MV-4-11 (cell line): ENCODE results near the gene CDHR3.

ENCODE experiments used
- DNase-seq: peaks from one replicate; lab custom pipeline; 2025; lab: John Stamatoyannopoulos, UW

The CDHR3 gene

DNA sequence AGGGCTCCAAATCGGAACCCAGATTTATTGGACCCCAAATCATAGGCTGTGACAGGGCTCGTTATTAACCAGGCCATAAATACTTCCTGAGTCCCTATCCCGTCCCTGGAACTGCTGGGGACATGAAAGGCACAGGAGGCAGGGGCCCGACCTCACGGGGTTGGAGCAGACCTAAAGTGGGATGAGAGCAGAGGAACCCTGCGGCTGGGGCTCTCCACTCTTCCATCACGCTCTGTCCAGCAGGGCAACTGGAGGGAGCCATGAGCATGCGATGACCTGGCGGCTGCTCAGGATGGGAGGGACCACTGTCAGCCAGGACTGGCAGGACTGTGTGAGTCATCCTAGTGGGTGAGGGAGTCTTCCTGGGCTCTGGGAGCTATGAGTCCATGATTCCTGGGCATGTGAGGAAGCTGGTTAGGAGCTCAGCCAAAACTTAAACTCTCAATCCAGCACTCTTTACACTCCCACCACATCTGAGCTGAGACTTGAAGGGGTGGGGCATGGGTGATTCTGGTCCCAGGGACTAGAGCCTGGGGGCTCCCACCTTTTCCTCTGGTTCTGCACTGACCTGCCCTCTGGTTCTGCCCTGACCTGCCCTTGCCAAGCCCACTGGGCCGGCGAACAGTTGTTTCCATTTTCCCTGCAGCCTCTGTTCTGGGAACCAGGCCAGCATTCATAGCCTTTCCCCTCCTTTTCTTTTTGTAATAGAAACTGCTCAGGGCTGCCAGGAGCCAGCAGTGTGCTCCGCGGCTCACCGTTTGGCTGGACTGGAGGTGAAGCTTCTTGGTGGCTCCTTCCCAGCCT, 101.9 kb downstream of the CDHR3 start:
- peak; percentile 4 for DNase-seq

DNA sequence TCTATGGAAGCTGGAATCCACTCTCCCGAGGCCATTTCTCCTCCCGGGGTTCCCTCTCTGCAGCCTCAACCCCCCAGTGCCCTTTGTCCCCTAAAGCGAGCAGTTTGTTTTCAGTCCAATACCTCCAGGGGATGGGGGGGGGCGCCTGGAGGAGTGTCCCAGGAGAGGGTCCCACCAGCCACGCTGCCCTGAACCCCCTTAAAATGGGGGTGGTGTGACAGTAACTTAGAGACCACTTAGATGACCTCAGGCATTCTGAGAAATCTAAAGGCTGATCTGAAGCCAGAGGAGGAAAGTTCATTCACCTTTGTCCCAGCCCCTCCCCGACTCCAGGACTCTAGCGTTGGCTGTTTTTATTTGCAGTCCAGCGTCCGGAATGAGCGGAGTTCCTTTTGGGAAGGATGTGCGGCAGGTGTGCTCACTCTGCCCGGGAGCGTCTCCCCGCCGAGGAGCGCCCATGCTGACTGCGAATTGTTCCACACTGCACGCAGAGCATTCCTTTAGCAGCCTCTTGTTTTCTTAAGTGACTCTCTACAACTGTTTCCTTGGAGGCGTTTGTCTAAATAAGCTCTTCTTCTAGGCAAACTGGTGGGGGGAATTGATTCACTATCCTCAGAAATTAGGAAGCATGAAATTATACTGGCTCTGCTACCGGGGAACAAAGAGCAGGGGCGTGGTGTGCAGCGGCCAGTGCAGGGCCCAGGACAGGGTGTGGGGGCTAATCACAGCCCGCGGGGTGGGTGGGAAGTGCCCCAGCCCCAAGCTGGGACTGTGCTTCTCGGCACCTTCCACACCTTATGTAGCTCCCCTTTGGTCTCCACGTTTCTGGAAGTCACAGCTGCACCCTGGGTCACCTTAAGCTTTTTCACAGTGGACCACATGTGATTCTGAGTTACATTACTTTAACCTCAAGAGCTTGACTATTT, 102.8 kb downstream of the CDHR3 start:
- DNase-seq, result no peak

DNA sequence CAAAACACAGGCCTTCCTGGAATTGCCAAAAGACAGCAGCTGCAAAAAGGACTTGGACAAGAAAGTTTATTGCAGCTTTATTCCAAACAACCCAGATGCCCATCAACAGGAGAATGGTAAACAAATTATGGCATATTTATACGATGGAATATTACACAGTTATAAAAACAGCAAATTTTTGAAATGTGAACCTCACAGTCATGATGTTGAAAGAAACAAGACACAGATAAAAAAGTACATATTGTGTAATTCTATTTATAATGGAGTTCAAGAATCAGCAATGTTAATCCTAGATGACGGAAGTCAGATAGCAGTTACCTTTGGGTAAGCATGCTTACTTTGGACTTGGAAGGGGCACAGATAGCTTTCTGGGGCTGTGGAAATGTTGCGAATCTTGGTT, 104.6 kb downstream of the CDHR3 start:
- DNase-seq, result no peak

DNA sequence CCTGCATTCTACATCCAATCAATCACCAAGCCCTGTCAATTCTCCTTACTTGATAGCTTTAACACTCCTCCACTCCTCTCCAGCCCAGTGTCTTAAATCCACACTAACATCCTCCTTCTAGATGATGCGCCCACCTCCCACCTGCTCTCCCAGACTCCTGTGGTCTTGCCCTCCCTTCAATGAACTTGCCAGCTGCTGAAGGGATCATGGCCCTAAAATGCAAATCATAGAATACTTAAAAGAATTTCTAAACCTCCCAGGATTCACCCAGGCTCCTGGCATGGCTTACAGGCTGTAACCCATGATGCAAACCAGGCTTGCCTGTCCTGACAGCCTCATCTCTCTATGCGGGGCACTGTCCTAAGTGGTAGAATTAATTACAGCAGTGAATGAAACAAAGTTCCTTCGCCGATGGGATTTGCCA, 105.5 kb downstream of the CDHR3 start:
- no peak for DNase-seq

DNA sequence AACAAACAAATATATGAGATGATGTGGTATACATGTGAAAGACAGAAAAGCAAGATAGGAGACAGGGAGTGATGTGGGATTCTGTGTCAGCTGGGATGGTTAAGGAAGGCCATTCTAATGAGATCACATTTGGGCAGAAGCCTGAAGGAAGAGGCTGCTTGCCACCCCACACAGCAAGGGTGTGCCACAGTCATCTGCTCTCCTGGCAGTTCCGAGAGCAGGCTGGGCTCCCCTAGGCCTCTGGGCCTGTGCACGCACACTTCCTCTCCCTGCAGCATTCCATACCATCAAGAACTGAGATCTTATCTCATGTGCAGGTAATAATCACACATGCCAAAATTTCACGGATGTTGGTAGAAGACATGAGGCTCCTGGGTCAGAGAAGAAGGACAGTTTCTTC, 105.9 kb downstream of the CDHR3 start:
- no peak for DNase-seq

DNA sequence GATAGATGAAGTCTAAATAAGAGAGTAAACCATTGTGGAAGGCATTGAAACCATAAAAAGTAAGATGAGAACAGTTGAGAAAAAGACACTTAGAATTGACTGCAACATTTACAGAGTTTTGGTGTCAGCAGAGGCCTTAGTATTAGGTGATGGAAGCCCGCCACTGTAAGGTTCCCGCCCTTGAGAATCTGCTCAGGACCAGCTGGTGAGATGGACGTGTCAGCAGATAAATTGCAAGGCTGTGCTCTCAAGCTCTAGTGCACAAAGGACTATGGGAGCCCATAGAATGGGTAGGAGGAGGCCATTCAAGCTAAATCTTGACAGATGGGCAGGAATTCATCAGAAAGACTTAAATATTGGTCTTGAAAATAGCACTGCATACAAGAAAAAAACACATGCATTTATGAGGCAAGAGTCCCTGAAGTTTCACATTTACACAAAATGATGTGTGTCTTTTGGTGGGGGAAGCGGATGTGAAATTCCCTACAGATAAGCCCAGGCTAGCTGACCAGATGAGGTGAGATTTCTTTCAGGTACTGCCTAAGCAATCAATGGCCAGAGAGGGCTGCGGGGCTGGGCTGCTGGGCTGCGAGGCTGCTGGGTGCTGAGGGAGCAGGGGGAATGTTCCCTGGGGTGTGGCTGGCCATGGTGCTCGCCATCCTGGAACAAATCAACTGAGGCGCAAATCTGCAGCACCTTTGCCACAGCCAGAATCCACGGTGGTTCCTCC, 106.6 kb downstream of the CDHR3 start:
- no peak for DNase-seq

DNA sequence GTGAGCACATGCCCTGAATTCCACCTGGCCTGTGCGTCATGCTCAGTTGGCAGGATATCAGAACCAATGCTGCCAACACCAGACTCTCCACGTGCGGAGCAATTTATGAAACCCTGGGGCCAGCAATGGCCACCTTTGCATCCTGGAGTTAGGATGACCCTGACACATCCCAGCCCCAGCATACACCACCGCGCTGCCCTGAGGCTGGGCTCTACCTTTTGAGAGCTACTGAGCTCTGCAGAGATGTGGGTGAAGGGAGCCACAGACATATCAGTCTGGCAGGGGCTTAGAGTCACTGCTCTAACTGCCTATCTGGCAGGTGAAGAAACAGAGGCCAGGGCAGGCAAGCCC, 107.1 kb downstream of the CDHR3 start:
- DNase-seq, result no peak

GRCh38 chr7:106070567-106071254, 107.6 kb downstream of the CDHR3 start:
- DNase-seq, result no peak

DNA sequence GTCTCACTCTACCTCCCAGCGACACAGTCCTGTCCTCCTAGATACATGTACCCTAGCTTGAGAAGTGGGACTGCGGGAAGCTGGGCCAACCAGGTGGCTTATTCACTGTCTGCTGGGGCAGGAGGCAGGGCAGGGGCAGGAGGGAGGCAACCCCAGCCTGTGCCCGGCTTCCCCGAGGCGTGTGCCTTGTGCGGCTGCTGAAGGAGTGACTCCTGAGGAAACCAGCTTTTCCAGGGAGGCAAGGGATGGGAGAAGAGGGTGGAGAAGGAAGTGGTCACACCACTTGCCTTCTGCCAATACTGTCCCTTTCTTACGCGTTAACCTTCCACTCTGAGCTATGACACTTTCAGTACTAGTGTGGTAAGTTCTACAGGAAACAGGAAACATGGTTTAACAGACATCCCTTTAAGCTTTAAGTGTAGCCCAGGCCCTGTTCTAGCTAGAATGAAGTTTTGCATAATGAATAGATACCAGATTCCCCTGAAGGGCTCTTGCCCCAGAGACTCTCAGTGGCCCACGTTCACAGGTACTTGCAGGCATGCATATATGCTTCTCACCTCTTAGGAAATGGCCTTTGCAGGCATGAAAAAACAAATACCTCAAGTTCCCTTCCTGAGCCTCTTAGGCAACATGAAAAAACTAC, 108.4 kb downstream of the CDHR3 start:
- DNase-seq, result peak; percentile 96

DNA sequence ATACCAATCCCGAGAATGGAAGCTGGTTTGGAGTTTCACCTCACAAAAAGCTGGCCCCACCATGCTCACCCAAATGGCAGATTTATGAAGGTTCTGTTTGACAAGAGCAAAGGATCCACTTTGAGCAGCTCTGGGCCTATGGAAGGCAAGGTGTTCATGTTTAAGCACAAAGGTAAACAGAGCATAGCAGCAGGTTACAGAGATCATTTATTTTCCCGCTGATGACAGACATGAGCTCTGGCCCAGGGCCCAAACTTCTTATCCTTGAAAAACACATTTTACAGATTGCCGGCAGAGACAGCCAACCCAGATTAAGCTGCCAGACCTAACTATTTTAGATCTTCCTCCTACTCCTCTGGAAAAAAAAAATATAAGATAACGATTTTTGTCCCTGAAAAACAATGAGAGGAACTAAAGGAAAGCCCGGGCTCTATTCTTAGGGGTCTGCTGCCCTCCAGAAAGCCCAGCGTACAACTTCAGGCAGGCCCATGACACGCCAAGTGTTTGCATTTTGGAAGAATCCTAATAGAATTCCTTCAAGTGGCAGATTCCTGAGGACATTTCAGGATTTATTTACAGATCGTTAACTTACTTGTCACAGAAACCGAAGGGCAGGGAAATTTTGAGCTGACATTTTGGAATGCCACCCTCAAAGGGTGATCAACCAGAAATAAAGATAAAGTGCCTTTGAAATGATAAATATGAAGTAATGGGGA, 109.1 kb downstream of the CDHR3 start:
- DNase-seq, result no peak

DNA sequence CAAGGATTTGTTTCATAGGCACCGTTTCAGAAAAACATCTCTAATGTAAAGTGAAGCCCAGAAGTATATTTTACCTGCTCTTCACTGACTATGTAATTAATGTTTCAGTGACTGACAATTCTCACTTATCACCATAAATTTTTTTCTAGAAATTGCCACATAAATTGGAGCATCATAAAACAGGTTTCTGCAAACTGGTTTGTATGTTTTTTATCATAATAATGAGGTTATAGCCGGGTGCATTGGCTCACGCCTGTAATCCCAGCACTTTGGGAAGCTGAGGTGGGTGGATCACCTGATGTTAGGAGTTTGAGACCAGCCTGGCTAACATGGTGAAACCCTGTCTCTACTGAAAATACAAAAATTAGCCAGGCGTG, 109.6 kb downstream of the CDHR3 start:
- no peak for DNase-seq

- DNase-seq, result no peak
These were observed 110.6 kb downstream of the CDHR3 start for GRCh38 chr7:106073701-106074100.

DNA sequence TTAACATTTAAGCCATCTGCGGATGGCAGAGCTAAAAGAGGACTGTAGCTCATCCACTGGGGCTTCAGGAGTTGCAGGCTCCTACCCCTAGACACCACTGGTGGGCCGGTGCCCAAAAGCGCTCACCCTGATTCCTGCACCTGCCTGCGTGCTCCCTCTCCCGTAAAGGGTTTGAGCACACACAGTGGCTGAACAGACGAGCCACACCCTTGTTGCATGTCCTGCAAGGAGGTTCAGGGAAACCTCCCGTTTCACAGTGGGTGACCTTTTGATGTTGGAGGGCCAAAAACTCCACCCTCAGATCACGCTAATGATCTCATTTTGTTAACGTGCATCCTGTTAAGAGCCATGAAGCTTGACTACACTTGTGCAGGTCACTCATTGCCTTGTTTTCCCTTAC, 111.2 kb downstream of the CDHR3 start:
- DNase-seq, result no peak

GRCh38 chr7:106075937-106076336, 112.9 kb downstream of the CDHR3 start:
- DNase-seq, result no peak

DNA sequence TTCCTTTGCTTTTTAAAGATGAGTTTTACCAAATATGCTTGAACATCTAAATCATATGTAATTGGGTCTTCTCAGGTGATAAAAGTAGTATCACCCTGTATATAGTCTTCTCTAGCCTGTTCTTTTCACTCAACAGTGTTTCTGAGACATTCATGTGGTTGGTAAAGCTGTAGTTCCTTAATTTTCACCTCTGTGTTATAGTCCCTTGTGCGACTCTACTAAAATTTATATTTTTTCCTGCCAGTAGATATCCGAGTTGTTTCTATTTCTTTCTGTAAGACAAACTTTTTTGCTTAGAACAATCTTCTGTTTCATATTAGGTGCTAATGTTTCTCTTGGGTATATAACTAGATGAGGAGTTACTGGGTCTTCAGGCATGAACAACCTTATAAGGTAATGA, 113.5 kb downstream of the CDHR3 start:
- no peak for DNase-seq

GRCh38 chr7:106080300-106080987, 117.4 kb downstream of the CDHR3 start:
- no peak for DNase-seq

- no peak for DNase-seq
These were observed 119.2 kb downstream of the CDHR3 start for GRCh38 chr7:106082087-106082854.
